DOHH2 (cell line): ENCODE measurements around the gene KLHL36.

Experiments used
- H3F3A ChIP-seq: fragments of 200-600 bp; sonication (generic), shearing (Covaris generic); 2 replicates; pipeline ENCODE4 v1.6.0; 2016; ENCODE audit warnings: antibody characterized with exemption, mild to moderate bottlenecking; ENCODE audit not compliant: control insufficient read depth, insufficient read depth
- H3K27ac ChIP-seq: fragments of 200-600 bp; sonication (generic); 2 replicates; pipeline ENCODE4 v1.5.1; 2014; ENCODE audit warnings: low read depth, mild to moderate bottlenecking, low read length, moderate library complexity
- H3K27me3 ChIP-seq: fragments of 200-600 bp; sonication (generic); 2 replicates; pipeline ENCODE4 v1.6.1; 2014; ENCODE audit warnings: mild to moderate bottlenecking, low read length, mixed read lengths; ENCODE audit not compliant: control insufficient read depth
- H3K36me3 ChIP-seq: fragments of 200-600 bp; sonication (generic); 2 replicates; pipeline ENCODE4 v1.6.1; 2014; ENCODE audit warnings: mild to moderate bottlenecking, low read length, moderate library complexity, mixed read lengths; ENCODE audit not compliant: control insufficient read depth
- H3K4me1 ChIP-seq: fragments of 200-600 bp; sonication (generic); 2 replicates; pipeline ENCODE4 v1.6.1; 2014; ENCODE audit warnings: mild to moderate bottlenecking, low read length, mixed read lengths; ENCODE audit not compliant: control insufficient read depth
- H3K4me2 ChIP-seq: fragments of 200-600 bp; sonication (generic); 2 replicates; pipeline ENCODE4 v1.6.0; 2014; ENCODE audit warnings: mild to moderate bottlenecking, low read length, moderate library complexity
- H3K4me3 ChIP-seq: fragments of 200-600 bp; sonication (generic); 2 replicates; pipeline ENCODE4 v1.5.1; 2014; ENCODE audit warnings: mild to moderate bottlenecking, low read length, mixed read lengths
- H3K79me2 ChIP-seq: fragments of 200-600 bp; sonication (generic); 2 replicates; pipeline ENCODE4 v1.6.1; 2014; ENCODE audit warnings: mild to moderate bottlenecking, low read length, mixed read lengths; ENCODE audit not compliant: control insufficient read depth
- H3K9me2 ChIP-seq: fragments of 200-600 bp; sonication (generic); replicated peaks from 2 replicates; pipeline ENCODE4 v1.6.1; 2014; ENCODE audit warnings: mild to moderate bottlenecking, low read length, mixed read lengths; ENCODE audit not compliant: control insufficient read depth
- H3K9me3 ChIP-seq: fragments of 200-600 bp; sonication (generic); 2 replicates; pipeline ENCODE4 v1.6.1; 2014; ENCODE audit warnings: antibody characterized with exemption, low read length, mixed read lengths; ENCODE audit not compliant: control insufficient read depth, insufficient read depth
- H4K20me1 ChIP-seq: fragments of 200-600 bp; sonication (generic); 2 replicates; pipeline ENCODE4 v1.6.0; 2014; ENCODE audit warnings: low read depth, mild to moderate bottlenecking, antibody characterized with exemption, low read length, moderate library complexity; ENCODE audit not compliant: control insufficient read depth, insufficient read depth
- EZH2phosphoT487 ChIP-seq: fragments of 200-600 bp; sonication (generic); IDR thresholded peaks from 2 replicates; pipeline ENCODE4 v1.6.1; 2017; ENCODE audit warnings: borderline replicate concordance, mild to moderate bottlenecking, antibody characterized with exemption, low read length, moderate library complexity, mixed read lengths
- TF ChIP-seq, protein P1 (sequence below): fragments of 200-600 bp; sonication (generic); IDR thresholded peaks from one replicate; pipeline ENCODE4 v1.5.1; 2014; ENCODE audit warnings: antibody characterized with exemption, mild to moderate bottlenecking, low read depth, low read length; ENCODE audit not compliant: poor library complexity, severe bottlenecking

Gene KLHL36

DNA sequence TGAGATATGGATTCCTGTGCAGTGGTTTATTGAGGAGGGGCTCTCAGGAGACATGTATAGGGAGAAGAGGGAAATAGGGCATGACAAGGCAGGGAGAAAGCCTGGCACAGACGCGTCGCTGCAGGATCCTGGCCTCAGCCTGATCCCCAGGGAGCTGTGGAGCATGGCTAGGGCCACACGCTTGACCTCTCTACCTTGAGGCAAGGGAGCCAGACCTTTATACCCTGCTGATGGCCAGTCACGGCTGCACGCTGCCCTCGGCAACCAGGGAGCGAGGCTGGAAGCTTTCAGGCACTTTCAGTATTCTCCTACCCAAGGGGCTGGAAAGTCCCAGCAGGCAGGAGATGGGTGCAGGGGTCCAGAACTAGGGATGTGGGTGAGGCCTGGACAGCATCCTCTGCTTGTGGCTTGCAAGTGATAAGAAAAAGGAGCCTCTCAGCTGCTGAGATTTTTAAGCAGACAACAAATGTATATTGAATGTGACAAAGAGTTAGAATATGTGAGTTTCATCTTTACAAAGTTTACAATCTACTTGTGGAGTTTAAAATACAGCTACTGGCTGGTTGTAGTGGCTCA, 10.0 kb upstream of the KLHL36 start:
- no peaks in the 10 kb centered on the region for H3K79me2 ChIP-seq
- H3K27me3 ChIP-seq, result no peaks in the 10 kb centered on the region
- no peak overlapping the region for H3K4me3 ChIP-seq
- H3K27ac ChIP-seq, result no peak overlapping the region
- TF ChIP-seq EZH2phosphoT487, result no peak
- TF ChIP-seq, protein P1, sequence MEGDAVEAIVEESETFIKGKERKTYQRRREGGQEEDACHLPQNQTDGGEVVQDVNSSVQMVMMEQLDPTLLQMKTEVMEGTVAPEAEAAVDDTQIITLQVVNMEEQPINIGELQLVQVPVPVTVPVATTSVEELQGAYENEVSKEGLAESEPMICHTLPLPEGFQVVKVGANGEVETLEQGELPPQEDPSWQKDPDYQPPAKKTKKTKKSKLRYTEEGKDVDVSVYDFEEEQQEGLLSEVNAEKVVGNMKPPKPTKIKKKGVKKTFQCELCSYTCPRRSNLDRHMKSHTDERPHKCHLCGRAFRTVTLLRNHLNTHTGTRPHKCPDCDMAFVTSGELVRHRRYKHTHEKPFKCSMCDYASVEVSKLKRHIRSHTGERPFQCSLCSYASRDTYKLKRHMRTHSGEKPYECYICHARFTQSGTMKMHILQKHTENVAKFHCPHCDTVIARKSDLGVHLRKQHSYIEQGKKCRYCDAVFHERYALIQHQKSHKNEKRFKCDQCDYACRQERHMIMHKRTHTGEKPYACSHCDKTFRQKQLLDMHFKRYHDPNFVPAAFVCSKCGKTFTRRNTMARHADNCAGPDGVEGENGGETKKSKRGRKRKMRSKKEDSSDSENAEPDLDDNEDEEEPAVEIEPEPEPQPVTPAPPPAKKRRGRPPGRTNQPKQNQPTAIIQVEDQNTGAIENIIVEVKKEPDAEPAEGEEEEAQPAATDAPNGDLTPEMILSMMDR, result no peak
- H4K20me1 ChIP-seq, result no peaks in the 10 kb centered on the region
- H3K9me2 ChIP-seq, result no peaks in the 10 kb centered on the region
- H3K36me3 ChIP-seq, result no peaks in the 10 kb centered on the region
- H3F3A ChIP-seq, result peaks cover 7% of the 10 kb centered on the region
- H3K4me2 ChIP-seq, result no peak overlapping the region
- H3K4me1 ChIP-seq, result peaks cover 50% of the 10 kb centered on the region
- H3K9me3 ChIP-seq, result no peaks in the 10 kb centered on the region

DNA sequence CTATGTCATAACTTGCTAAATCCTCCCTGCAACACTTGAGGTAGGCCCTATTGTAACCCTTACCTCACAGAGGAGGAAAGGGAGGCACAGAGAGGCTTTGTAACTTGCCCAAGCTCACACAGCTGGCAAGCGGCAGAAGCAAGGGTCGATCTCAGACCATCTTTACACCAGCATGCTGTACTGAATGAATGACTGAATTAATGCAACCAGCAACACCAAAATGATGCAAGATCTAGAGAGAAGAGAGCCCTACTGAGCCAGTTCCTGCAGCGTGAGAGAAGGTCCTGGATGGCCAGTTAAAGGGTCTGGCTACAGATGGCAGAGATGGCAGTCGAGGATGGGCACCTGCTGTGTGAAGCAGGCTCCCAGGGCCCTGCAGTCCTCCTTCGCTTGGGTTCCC, 8.2 kb upstream of the KLHL36 start:
- Histone ChIP-seq H3K9me3 (no peaks in the 10 kb centered on the region), H3K27ac (no peak overlapping the region), H3K27me3 (no peaks in the 10 kb centered on the region), H3K4me1 (peaks cover 66% of the 10 kb centered on the region), H3F3A (peaks cover 7% of the 10 kb centered on the region), H3K4me3 (no peak overlapping the region), H4K20me1 (no peaks in the 10 kb centered on the region), H3K79me2 (no peaks in the 10 kb centered on the region), H3K4me2 (peak overlapping the region; percentile 78; the same call in 1 of the 2 replicates), H3K36me3 (no peaks in the 10 kb centered on the region), H3K9me2 (no peaks in the 10 kb centered on the region)
- TF ChIP-seq, protein P1, result no peak
- TF ChIP-seq EZH2phosphoT487, result no peak

DNA sequence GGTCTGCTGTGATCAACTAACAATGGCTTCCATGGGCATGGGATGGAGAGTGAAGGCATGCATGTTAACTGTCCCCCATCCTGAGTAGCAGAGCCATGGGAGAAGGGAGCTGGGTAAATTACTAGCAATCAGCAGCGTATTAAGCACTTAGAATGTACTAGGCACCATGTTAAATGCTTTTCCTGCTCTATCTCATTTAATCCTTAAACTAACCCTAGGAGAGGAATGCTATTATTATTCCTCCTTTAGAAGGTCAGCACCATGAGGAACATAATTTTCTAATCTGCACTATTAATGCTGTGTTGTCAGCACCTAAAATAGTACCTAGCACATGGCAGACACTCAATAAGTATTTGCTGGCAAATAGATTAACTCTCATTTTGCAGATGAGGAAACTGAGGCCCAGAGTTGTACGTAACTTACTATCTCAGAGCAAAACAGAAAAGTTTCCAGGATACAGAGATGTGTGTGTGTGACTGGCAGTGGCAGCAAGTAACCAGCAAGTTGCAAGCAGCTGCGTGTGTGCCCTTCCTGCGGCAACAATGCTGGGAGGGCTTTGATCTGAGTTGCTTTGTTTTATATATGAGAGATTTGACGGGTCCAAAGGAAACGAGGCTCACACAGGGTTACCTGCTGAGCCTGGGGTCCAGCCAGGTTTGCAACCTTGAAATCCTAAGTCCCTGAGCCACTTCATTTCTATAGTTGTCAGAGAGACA, 6.5 kb upstream of the KLHL36 start:
- Histone ChIP-seq H3K36me3 (no peaks in the 10 kb centered on the region), H4K20me1 (no peaks in the 10 kb centered on the region), H3K9me3 (no peaks in the 10 kb centered on the region), H3K9me2 (no peaks in the 10 kb centered on the region), H3K4me3 (peak overlapping the region; percentile 39), H3K27me3 (no peaks in the 10 kb centered on the region), H3K4me1 (peaks cover 66% of the 10 kb centered on the region), H3K27ac (no peak overlapping the region), H3K79me2 (no peaks in the 10 kb centered on the region), H3K4me2 (peak overlapping the region; percentile 78), H3F3A (peaks cover 7% of the 10 kb centered on the region)
- TF ChIP-seq, protein P1, result no peak
